Hepatocyte (in vitro differentiated cells): ENCODE data around the gene NKAIN1. TPM values are rescaled to one million over a fixed set of nuclear protein-coding genes. Genes with fewer than 3 reads are reported as not detected.

Experiments
- DNase-seq: peaks from one replicate; pipeline ENCODE4 v3.0.0-alpha.2; 2016; ENCODE audit warnings: low spot score
- H2AFZ ChIP-seq: fragments of 200-600 bp; sonication (generic); 2 replicates; pipeline ENCODE4 v1.6.0; 2016; ENCODE audit warnings: antibody characterized with exemption, mild to moderate bottlenecking
- H3K27ac ChIP-seq: fragments of 200-600 bp; sonication (generic); 2 replicates; pipeline ENCODE4 v1.5.1; 2016; ENCODE audit warnings: mild to moderate bottlenecking
- H3K27me3 ChIP-seq: fragments of 200-600 bp; sonication (generic); 2 replicates; pipeline ENCODE4 v1.6.1; 2016
- H3K36me3 ChIP-seq: fragments of 200-600 bp; sonication (generic); replicated peaks from 2 replicates; pipeline ENCODE4 v1.5.1; 2016; ENCODE audit warnings: low read depth; ENCODE audit not compliant: insufficient read depth
- H3K4me1 ChIP-seq: fragments of 200-600 bp; sonication (generic); 2 replicates; pipeline ENCODE4 v1.5.1; 2016; ENCODE audit warnings: mild to moderate bottlenecking, moderate library complexity; ENCODE audit not compliant: insufficient read depth
- H3K4me2 ChIP-seq: fragments of 200-600 bp; sonication (generic); 2 replicates; pipeline ENCODE4 v1.6.0; 2016
- H3K4me3 ChIP-seq: fragments of 200-600 bp; sonication (generic); 2 replicates; pipeline ENCODE4 v1.5.1; 2016; ENCODE audit warnings: mild to moderate bottlenecking
- H3K79me2 ChIP-seq: fragments of 200-600 bp; sonication (generic); 2 replicates; pipeline ENCODE4 v1.6.0; 2017; ENCODE audit warnings: mild to moderate bottlenecking
- H3K9me2 ChIP-seq: fragments of 200-600 bp; sonication (generic); replicated peaks from 2 replicates; pipeline ENCODE4 v1.6.0; 2017; ENCODE audit warnings: mild to moderate bottlenecking; ENCODE audit not compliant: insufficient read depth
- H3K9me3 ChIP-seq: fragments of 200-600 bp; sonication (generic); 2 replicates; pipeline ENCODE4 v1.5.1; 2016; ENCODE audit warnings: low read depth, mild to moderate bottlenecking
- H4K20me1 ChIP-seq: fragments of 200-600 bp; sonication (generic); 2 replicates; pipeline ENCODE4 v1.6.0; 2016; ENCODE audit warnings: mild to moderate bottlenecking; ENCODE audit not compliant: insufficient read depth, poor library complexity, severe bottlenecking
- CTCF ChIP-seq: fragments of 200-600 bp; sonication (generic); IDR thresholded peaks from 2 replicates; pipeline ENCODE4 v1.5.1; 2016; ENCODE audit warnings: antibody characterized with exemption, mild to moderate bottlenecking; ENCODE audit not compliant: poor library complexity
- EZH2 ChIP-seq: fragments of 200-600 bp; sonication (generic); IDR thresholded peaks from 2 replicates; pipeline ENCODE4 v1.6.1; 2016; ENCODE audit warnings: antibody characterized with exemption, mild to moderate bottlenecking, borderline replicate concordance
- EZH2phosphoT487 ChIP-seq: fragments of 200-600 bp; sonication (generic); IDR thresholded peaks from one replicate; pipeline ENCODE4 v1.6.1; 2018; ENCODE audit warnings: antibody characterized with exemption, mild to moderate bottlenecking, low read depth, moderate library complexity; ENCODE audit not compliant: unreplicated experiment, severe bottlenecking
- WGBS: methylation state at CpG from one replicate; pipeline ENCODE4 v1.1.6; 2016; ENCODE audit warnings: low lambda C conversion rate; ENCODE audit errors: missing lambda C conversion rate; 5-methylcytosine and 5-hydroxymethylcytosine counted together
- polyA plus RNA-seq: library from polyadenylated mRNA; unstranded; fragments of >200 nt; fragmentation: Nextera tagmentation; extraction: Ambion mirVana; gene quantifications from 2 replicates; pipeline ENCODE4 v1.2.1, GENCODE V29; 2016
- total RNA-seq: library from RNA; depleted of rRNA; stranded (reverse); fragments of >200 nt; gene quantifications from 2 replicates; pipeline ENCODE4 v1.2.3, GENCODE V29; 2014

Gene NKAIN1
- total and polyA plus RNA-seq, 2 experiments from 2014 or later: 1.8 to 2.2 TPM

GRCh38 chr1:31258581-31258980 is 18.9 kb upstream of the NKAIN1 start:
- Histone ChIP-seq H3K4me3 (no peak overlapping the region), H3K36me3 (no peaks in the 10 kb centered on the region), H3K4me1 (no peaks in the 10 kb centered on the region), H3K27ac (no peak overlapping the region), H3K79me2 (no peaks in the 10 kb centered on the region), H4K20me1 (no peaks in the 10 kb centered on the region), H3K9me2 (no peaks in the 10 kb centered on the region), H3K9me3 (no peaks in the 10 kb centered on the region), H2AFZ (no peak overlapping the region), H3K27me3 (no peaks in the 10 kb centered on the region), H3K4me2 (no peak overlapping the region)
- TF ChIP-seq EZH2phosphoT487: no peak
- no peak for TF ChIP-seq EZH2
- TF ChIP-seq CTCF: no peak
- WGBS: 74% methylated on average over 1 of the region's 1 CpG
- no peak for DNase-seq

GRCh38 chr1:31257213-31257612 is 17.5 kb upstream of the NKAIN1 start:
- H3K9me3 ChIP-seq: no peaks in the 10 kb centered on the region
- H4K20me1 ChIP-seq: no peaks in the 10 kb centered on the region
- no peak overlapping the region for H3K4me2 ChIP-seq
- H3K9me2 ChIP-seq: no peaks in the 10 kb centered on the region
- no peaks in the 10 kb centered on the region for H3K27me3 ChIP-seq
- no peaks in the 10 kb centered on the region for H3K79me2 ChIP-seq
- no peak overlapping the region for H3K4me3 ChIP-seq
- H3K36me3 ChIP-seq: no peaks in the 10 kb centered on the region
- H3K4me1 ChIP-seq: no peaks in the 10 kb centered on the region
- no peak overlapping the region for H2AFZ ChIP-seq
- no peak for DNase-seq
- 100% methylated on average over 1 of the region's 1 CpG for WGBS
- no peak for TF ChIP-seq EZH2
- TF ChIP-seq CTCF: no peak
- no peak for TF ChIP-seq EZH2phosphoT487
- H3K27ac ChIP-seq: no peak overlapping the region

GRCh38 chr1:31249854-31250253 is 10.2 kb upstream of the NKAIN1 start:
- Histone ChIP-seq H3K4me2 (no peak overlapping the region), H3K4me3 (no peak overlapping the region), H3K4me1 (no peaks in the 10 kb centered on the region), H3K9me3 (no peaks in the 10 kb centered on the region), H3K9me2 (no peaks in the 10 kb centered on the region), H3K79me2 (no peaks in the 10 kb centered on the region), H3K27ac (no peak overlapping the region), H3K27me3 (no peaks in the 10 kb centered on the region), H3K36me3 (no peaks in the 10 kb centered on the region), H4K20me1 (no peaks in the 10 kb centered on the region), H2AFZ (no peak overlapping the region)
- TF ChIP-seq EZH2phosphoT487 (no peak), CTCF (no peak), EZH2 (no peak)
- whole genome bisulfite sequencing: 95% methylated on average over 3 of the region's 3 CpGs
- no peak for DNase-seq

- Histone ChIP-seq H3K9me2 (no peaks in the 10 kb centered on the region), H2AFZ (no peak overlapping the region), H3K4me1 (no peaks in the 10 kb centered on the region), H3K27ac (no peak overlapping the region), H3K9me3 (no peaks in the 10 kb centered on the region), H3K4me3 (no peak overlapping the region), H3K4me2 (no peak overlapping the region), H3K27me3 (peaks cover 3% of the 10 kb centered on the region), H4K20me1 (no peaks in the 10 kb centered on the region), H3K36me3 (no peaks in the 10 kb centered on the region), H3K79me2 (no peaks in the 10 kb centered on the region)
- TF ChIP-seq EZH2phosphoT487 (no peak), CTCF (no peak), EZH2 (no peak)
- DNase-seq: no peak
- WGBS: 89% methylated on average over 4 of the region's 4 CpGs
Observed at GRCh38 chr1:31248276-31248675, 8.6 kb upstream of the NKAIN1 start.
